Measurements from ENCODE around the gene TAF4B.

Gene TAF4B

DNA sequence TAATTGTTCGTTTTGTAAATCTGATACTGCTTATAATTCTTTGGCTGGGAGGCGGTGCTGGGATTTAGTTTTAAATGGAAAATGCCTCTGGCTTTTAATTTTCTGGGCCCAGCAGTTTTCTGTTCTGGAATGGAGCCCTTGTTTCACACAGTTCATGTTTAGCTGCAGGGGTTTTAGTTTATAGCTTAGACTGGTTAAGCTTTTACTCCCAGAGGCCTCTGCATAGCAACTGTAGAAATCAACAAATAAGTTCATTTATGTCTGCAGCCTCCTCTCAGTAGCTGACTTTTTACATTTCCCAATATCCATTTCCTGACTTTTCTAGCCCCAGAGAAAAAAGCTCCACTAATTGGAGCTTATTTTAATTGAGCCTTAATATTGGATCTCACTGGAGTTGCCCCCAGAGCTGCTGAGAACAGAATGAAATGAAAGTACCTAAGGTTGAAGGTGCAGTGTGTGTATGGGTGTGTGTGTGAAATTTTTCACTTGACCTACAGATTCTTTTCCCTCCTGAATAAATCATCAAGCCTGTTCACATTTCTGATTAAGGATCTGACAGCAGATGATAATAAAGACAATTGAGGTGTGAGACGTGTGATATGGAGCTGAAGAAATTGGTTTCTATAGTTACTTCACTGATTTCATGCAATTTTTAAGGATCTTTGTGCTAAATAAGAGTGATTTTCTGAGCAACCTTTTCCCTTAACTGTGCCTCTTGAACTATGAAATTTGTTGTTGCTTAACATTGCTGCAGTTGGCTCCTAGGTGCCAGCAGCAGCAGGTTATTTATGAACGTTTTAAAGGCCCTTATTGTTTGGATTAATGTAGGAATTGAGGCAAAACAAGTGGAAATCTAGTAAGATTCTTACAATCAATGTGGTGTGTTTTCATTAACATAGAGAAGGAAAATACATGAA lies 109.6 kb downstream of the TAF4B start:
- H4K20me1 ChIP-seq (ENCODE audit: low read depth, low read length) = no peaks in the 10 kb centered on the region
- H3K4me3 ChIP-seq (ENCODE audit: insufficient read depth, low read length, poor library complexity, severe bottlenecking) = no peak overlapping the region
- H3K9ac ChIP-seq (ENCODE audit: low read length) = no peak overlapping the region
- H3K4me2 ChIP-seq (ENCODE audit: low read depth, low read length, poor library complexity, severe bottlenecking) = no peak overlapping the region
- H3F3A ChIP-seq (ENCODE audit: insufficient read depth) = peaks cover 12% of the 10 kb centered on the region; the same call in 1 of the 2 replicates
- no peak overlapping the region for H2AFZ ChIP-seq (ENCODE audit: low read depth, low read length, severe bottlenecking)
- no peak for TF ChIP-seq EZH2phosphoT487 (conservative IDR thresholded peaks at IDR 0.05; ENCODE audit: low read length)
- TF ChIP-seq, protein P1, sequence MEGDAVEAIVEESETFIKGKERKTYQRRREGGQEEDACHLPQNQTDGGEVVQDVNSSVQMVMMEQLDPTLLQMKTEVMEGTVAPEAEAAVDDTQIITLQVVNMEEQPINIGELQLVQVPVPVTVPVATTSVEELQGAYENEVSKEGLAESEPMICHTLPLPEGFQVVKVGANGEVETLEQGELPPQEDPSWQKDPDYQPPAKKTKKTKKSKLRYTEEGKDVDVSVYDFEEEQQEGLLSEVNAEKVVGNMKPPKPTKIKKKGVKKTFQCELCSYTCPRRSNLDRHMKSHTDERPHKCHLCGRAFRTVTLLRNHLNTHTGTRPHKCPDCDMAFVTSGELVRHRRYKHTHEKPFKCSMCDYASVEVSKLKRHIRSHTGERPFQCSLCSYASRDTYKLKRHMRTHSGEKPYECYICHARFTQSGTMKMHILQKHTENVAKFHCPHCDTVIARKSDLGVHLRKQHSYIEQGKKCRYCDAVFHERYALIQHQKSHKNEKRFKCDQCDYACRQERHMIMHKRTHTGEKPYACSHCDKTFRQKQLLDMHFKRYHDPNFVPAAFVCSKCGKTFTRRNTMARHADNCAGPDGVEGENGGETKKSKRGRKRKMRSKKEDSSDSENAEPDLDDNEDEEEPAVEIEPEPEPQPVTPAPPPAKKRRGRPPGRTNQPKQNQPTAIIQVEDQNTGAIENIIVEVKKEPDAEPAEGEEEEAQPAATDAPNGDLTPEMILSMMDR (IDR thresholded peaks at IDR 0.05; ENCODE audit: insufficient read depth, low read length, poor library complexity, severe bottlenecking) = no peak
- H3K79me2 ChIP-seq (ENCODE audit: insufficient read depth, low read length) = no peaks in the 10 kb centered on the region; the same call in 1 of the 2 replicates
- H3K9me3 ChIP-seq (ENCODE audit: insufficient read depth, low read length) = no peaks in the 10 kb centered on the region
- no peak overlapping the region for H3K27ac ChIP-seq (ENCODE audit: low read depth, low read length)
- no peaks in the 10 kb centered on the region for H3K27me3 ChIP-seq (ENCODE audit: low read length)
- peaks cover 72% of the 10 kb centered on the region for H3K36me3 ChIP-seq (ENCODE audit: low read length)
- H3K9me2 ChIP-seq (replicated peaks; ENCODE audit: insufficient read depth, low read length) = no peaks in the 10 kb centered on the region

DNA sequence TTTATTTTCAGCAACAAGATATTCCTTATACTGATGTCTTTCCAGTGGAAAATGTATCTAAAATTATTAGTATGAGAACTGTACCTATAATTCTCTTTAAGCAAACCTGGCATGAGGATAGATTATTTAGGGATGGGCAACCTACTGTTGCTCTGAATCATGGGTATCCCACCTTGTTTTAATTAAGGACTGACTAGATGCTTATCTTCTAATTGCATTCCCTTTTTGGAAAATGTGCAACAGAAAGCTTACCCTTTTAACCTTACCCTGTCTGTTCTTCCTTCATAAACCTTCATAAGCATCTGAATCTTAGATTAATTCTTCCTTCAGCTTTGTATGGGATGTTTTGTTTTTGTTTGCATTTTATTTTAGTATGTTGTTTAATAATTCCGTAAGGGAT lies 110.3 kb downstream of the TAF4B start:
- H3K27ac ChIP-seq (ENCODE audit: low read depth, low read length) = no peak overlapping the region
- H3F3A ChIP-seq (ENCODE audit: insufficient read depth) = peaks cover 16% of the 10 kb centered on the region; the same call in 1 of the 2 replicates
- H3K27me3 ChIP-seq (ENCODE audit: low read length) = no peaks in the 10 kb centered on the region
- H4K20me1 ChIP-seq (ENCODE audit: low read depth, low read length) = no peaks in the 10 kb centered on the region
- H3K36me3 ChIP-seq (ENCODE audit: low read length) = peaks cover 73% of the 10 kb centered on the region
- H3K4me3 ChIP-seq (ENCODE audit: insufficient read depth, low read length, poor library complexity, severe bottlenecking) = no peak overlapping the region
- no peaks in the 10 kb centered on the region; the same call in 1 of the 2 replicates for H3K79me2 ChIP-seq (ENCODE audit: insufficient read depth, low read length)
- no peaks in the 10 kb centered on the region for H3K9me2 ChIP-seq (replicated peaks; ENCODE audit: insufficient read depth, low read length)
- no peak overlapping the region for H3K4me2 ChIP-seq (ENCODE audit: low read depth, low read length, poor library complexity, severe bottlenecking)
- no peak overlapping the region for H3K9ac ChIP-seq (ENCODE audit: low read length)
- no peaks in the 10 kb centered on the region for H3K9me3 ChIP-seq (ENCODE audit: insufficient read depth, low read length)
- no peak overlapping the region for H2AFZ ChIP-seq (ENCODE audit: low read depth, low read length, severe bottlenecking)
- TF ChIP-seq, protein P1 (IDR thresholded peaks at IDR 0.05; ENCODE audit: insufficient read depth, low read length, poor library complexity, severe bottlenecking) = no peak
- no peak for TF ChIP-seq EZH2phosphoT487 (conservative IDR thresholded peaks at IDR 0.05; ENCODE audit: low read length)

DNA sequence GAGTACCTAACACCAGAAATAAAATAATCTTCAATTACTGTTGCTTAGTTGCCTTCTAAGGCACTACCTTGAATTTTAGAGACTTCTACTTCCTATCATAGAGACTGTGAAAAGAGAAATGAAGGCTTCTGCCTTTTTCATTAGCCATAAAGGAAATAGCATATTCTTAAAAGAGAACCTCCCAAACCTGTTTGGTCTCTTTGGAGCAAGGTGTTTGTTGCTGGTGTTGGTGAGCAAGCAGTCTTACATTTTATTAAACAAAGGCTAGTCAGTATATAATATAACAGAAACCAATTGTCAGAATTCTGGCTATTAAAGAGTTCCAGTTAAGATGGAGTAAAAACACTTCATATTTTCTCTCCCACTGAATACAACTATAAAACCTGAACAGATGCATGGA lies 116.4 kb downstream of the TAF4B start:
- no peaks in the 10 kb centered on the region for H3K27me3 ChIP-seq (ENCODE audit: low read length)
- peaks cover 3% of the 10 kb centered on the region; the same call in 1 of the 2 replicates for H3K79me2 ChIP-seq (ENCODE audit: insufficient read depth, low read length)
- no peak overlapping the region for H2AFZ ChIP-seq (ENCODE audit: low read depth, low read length, severe bottlenecking)
- no peaks in the 10 kb centered on the region for H3K9me2 ChIP-seq (replicated peaks; ENCODE audit: insufficient read depth, low read length)
- H3K36me3 ChIP-seq (ENCODE audit: low read length) = peaks cover 87% of the 10 kb centered on the region
- TF ChIP-seq, protein P1 (IDR thresholded peaks at IDR 0.05; ENCODE audit: insufficient read depth, low read length, poor library complexity, severe bottlenecking) = no peak
- no peak for TF ChIP-seq EZH2phosphoT487 (conservative IDR thresholded peaks at IDR 0.05; ENCODE audit: low read length)
- H4K20me1 ChIP-seq (ENCODE audit: low read depth, low read length) = no peaks in the 10 kb centered on the region
- peaks cover 9% of the 10 kb centered on the region; the same call in 1 of the 2 replicates for H3F3A ChIP-seq (ENCODE audit: insufficient read depth)
- H3K4me3 ChIP-seq (ENCODE audit: insufficient read depth, low read length, poor library complexity, severe bottlenecking) = no peak overlapping the region
- no peak overlapping the region for H3K27ac ChIP-seq (ENCODE audit: low read depth, low read length)
- no peak overlapping the region for H3K9ac ChIP-seq (ENCODE audit: low read length)
- H3K4me2 ChIP-seq (ENCODE audit: low read depth, low read length, poor library complexity, severe bottlenecking) = no peak overlapping the region
- peaks cover 32% of the 10 kb centered on the region; the same call in 1 of the 2 replicates for H3K9me3 ChIP-seq (ENCODE audit: insufficient read depth, low read length)

Data from SU-DHL-6 (cell line).